Neural progenitor cell (in vitro differentiated cells): ENCODE measurements around the gene CLDN6. TPM values are rescaled to one million over a fixed set of nuclear protein-coding genes. Genes with fewer than 3 reads are reported as not detected.

Experiments
- DNase-seq: peaks from one replicate; pipeline ENCODE4 v3.0.0-alpha.2; 2016; ENCODE audit warnings: low spot score
- H2AFZ ChIP-seq: fragments of 200-600 bp; sonication (generic); replicated peaks from 2 replicates; pipeline ENCODE4 v1.6.1; 2016; ENCODE audit warnings: antibody characterized with exemption
- H3F3A ChIP-seq: fragments of 200-600 bp; sonication (generic); 2 replicates; pipeline ENCODE4 v1.6.1; 2016; ENCODE audit warnings: antibody characterized with exemption, low read depth
- H3K27ac ChIP-seq: fragments of 200-600 bp; sonication (generic); 2 replicates; pipeline ENCODE4 v1.5.1; 2016; ENCODE audit warnings: mild to moderate bottlenecking
- H3K27me3 ChIP-seq: fragments of 200-600 bp; sonication (generic); 2 replicates; pipeline ENCODE4 v1.6.1; 2016; ENCODE audit warnings: mild to moderate bottlenecking, moderate library complexity
- H3K36me3 ChIP-seq: fragments of 200-600 bp; sonication (generic); 2 replicates; pipeline ENCODE4 v1.5.1; 2016
- H3K4me1 ChIP-seq: fragments of 200-600 bp; sonication (generic); 2 replicates; pipeline ENCODE4 v1.6.1; 2016; ENCODE audit warnings: mixed run types
- H3K4me2 ChIP-seq: fragments of 200-600 bp; sonication (generic); 2 replicates; pipeline ENCODE4 v1.6.1; 2016
- H3K4me3 ChIP-seq: fragments of 200-600 bp; sonication (generic); 2 replicates; pipeline ENCODE4 v1.5.1; 2016
- H3K79me2 ChIP-seq: fragments of 200-600 bp; sonication (generic); 2 replicates; pipeline ENCODE4 v1.6.1; 2016; ENCODE audit warnings: low read depth
- H3K9ac ChIP-seq: fragments of 200-600 bp; sonication (generic); 2 replicates; pipeline ENCODE4 v1.6.1; 2016
- H3K9me3 ChIP-seq: fragments of 200-600 bp; sonication (generic); 2 replicates; pipeline ENCODE4 v1.5.1; 2016; ENCODE audit warnings: low read depth
- H4K20me1 ChIP-seq: fragments of 200-600 bp; sonication (generic); 2 replicates; pipeline ENCODE4 v1.6.1; 2016; ENCODE audit warnings: low read depth
- H3K27ac Mint-ChIP-seq: 3 replicates; pipeline ENCODE4 v1.8.0; 2021; ENCODE audit warnings: mixed read lengths
- H3K27me3 Mint-ChIP-seq: 2 replicates; pipeline ENCODE4 v1.8.0; 2022; ENCODE audit warnings: low read depth, mild to moderate bottlenecking, inconsistent platforms, moderate library complexity, mixed read lengths; ENCODE audit not compliant: insufficient read depth
- H3K36me3 Mint-ChIP-seq: 3 replicates; pipeline ENCODE4 v1.8.0; 2021; ENCODE audit warnings: mixed read lengths
- H3K4me1 Mint-ChIP-seq: 3 replicates; pipeline ENCODE4 v1.8.0; 2021; ENCODE audit warnings: mixed read lengths
- H3K4me3 Mint-ChIP-seq: 3 replicates; pipeline ENCODE4 v1.8.0; 2021; ENCODE audit warnings: mild to moderate bottlenecking, moderate library complexity, mixed read lengths
- H3K9me3 Mint-ChIP-seq: 3 replicates; pipeline ENCODE4 v1.8.0; 2020; ENCODE audit warnings: mixed read lengths
- EZH2 ChIP-seq: fragments of 200-600 bp; sonication (generic); IDR thresholded peaks from 2 replicates; pipeline ENCODE4 v1.6.1; 2017; ENCODE audit warnings: antibody characterized with exemption, mild to moderate bottlenecking, moderate library complexity
- EZH2phosphoT487 ChIP-seq: fragments of 200-600 bp; sonication (generic); IDR thresholded peaks from 2 replicates; pipeline ENCODE4 v1.6.1; 2017; ENCODE audit warnings: antibody characterized with exemption
- total RNA-seq: library from RNA; depleted of rRNA; stranded (reverse); fragments of >200 nt; gene quantifications from 2 replicates; pipeline ENCODE4 v1.2.3, GENCODE V29; 2015; ENCODE audit warnings: low replicate concordance
- TF ChIP-seq, protein P1 (sequence below): fragments of 200-600 bp; sonication (generic); IDR thresholded peaks from 2 replicates; pipeline ENCODE4 v1.5.1; 2017; ENCODE audit warnings: antibody characterized with exemption, mild to moderate bottlenecking

CLDN6 gene
- total RNA-seq, 1 donor from 2014 or later = 31.6 TPM

DNA sequence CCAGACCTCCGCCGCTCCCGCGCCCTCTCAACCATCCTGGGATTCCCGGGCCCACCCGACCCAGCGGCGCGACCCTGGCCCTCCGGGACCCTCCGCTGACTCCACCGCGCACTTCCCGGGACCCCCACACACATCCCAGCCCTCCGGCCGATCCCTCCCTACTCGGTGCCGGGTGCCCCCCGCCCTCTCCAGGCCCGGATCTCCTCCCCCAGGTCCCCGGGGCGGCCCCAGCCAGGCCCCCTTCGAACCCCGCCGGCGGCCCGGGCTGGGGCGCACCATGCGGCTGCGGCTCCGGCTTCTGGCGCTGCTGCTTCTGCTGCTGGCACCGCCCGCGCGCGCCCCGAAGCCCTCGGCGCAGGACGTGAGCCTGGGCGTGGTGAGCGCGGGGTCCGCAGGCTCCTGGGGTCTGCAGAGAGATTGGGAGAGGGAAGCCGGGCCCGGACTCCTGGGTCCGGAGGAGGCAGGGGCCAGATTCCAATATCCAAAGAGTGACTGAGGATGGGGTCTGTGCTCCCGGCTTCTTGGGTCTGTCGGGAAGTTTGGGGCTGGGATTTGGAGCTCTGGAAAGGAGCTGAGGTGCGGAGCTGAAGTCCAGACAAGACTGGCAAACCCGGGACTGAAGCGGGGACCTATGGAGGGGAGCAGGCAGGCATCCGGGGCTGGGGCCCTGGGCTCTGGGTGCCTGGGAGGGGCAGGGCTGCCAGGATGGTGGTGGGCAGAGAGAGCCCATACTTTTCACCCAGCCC is 28.8 kb upstream of the CLDN6 start:
- Histone ChIP-seq H3F3A (peaks cover 30% of the 10 kb centered on the region), H3K9ac (no peak overlapping the region), H3K27ac (no peak overlapping the region), H3K36me3 (no peaks in the 10 kb centered on the region), H3K4me1 (no peaks in the 10 kb centered on the region), H3K9me3 (no peaks in the 10 kb centered on the region), H4K20me1 (peaks cover 13% of the 10 kb centered on the region), H3K27me3 (peaks cover 93% of the 10 kb centered on the region), H3K4me2 (peak overlapping the region; percentile 91), H3K4me3 (peak overlapping the region; percentile 58), H2AFZ (peak overlapping the region; percentile 55), H3K79me2 (no peaks in the 10 kb centered on the region)
- H3K4me3 Mint-ChIP-seq = peak overlapping the region; percentile 80
- H3K4me1 Mint-ChIP-seq = peaks cover 5% of the 10 kb centered on the region
- peak; percentile 61 for DNase-seq
- H3K36me3 Mint-ChIP-seq = no peaks in the 10 kb centered on the region
- no peaks in the 10 kb centered on the region for H3K9me3 Mint-ChIP-seq
- H3K27ac Mint-ChIP-seq = no peak overlapping the region
- peaks cover 45% of the 10 kb centered on the region for H3K27me3 Mint-ChIP-seq
- peak; percentile 87 for TF ChIP-seq EZH2phosphoT487
- peak; percentile 92 for TF ChIP-seq EZH2
- TF ChIP-seq, protein P1, sequence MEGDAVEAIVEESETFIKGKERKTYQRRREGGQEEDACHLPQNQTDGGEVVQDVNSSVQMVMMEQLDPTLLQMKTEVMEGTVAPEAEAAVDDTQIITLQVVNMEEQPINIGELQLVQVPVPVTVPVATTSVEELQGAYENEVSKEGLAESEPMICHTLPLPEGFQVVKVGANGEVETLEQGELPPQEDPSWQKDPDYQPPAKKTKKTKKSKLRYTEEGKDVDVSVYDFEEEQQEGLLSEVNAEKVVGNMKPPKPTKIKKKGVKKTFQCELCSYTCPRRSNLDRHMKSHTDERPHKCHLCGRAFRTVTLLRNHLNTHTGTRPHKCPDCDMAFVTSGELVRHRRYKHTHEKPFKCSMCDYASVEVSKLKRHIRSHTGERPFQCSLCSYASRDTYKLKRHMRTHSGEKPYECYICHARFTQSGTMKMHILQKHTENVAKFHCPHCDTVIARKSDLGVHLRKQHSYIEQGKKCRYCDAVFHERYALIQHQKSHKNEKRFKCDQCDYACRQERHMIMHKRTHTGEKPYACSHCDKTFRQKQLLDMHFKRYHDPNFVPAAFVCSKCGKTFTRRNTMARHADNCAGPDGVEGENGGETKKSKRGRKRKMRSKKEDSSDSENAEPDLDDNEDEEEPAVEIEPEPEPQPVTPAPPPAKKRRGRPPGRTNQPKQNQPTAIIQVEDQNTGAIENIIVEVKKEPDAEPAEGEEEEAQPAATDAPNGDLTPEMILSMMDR = no peak

DNA sequence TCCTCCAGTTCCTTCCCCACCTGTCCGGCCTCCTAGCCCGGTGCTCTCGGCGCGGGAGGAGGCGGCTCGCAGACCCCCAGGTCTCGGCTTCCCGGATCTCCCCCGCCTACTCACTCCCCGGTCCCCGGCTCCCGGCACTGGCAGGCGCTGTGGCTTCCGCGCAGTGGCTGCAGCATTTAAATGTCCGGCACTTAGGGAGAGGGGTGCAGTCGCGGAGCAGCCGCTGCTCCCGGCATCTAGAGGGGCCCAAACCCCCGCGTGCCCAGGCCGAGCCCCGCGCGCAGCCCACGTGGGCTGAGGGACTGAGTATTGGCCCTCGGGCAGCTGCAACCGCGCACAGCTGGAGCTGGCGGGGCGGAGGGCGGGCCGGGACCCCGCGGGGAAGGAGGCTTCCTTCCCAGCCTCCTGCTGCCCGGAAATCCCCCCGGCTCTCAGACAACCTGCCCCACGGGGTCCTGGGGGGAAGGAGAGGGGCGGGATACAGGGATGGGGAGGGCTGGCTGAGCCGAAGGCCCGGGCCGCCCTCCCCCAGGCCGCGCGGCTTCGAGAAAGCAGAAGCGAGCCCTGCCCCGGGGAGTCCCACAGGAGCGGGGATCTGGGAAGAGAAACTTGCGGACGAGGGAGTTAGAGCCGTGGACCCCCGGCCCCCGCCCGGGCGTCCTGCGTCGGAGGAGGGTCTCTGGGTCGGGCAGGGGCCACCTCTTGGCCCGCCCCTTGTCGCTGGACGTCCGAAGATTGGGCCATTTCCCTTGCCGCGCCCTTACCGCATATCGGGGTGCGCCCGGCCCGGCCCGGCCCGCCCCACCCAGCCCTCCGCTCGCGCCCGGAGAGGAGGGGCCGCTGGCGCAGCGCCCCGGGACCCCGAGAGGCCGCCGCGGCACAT is 28.0 kb upstream of the CLDN6 start, which contains the start of gene MMP25:
MMP25 (plus strand) TSS at position 804 of the 883 bp plus-strand sequence. CDS start 357 bp downstream, outside the sequence.
- H3K9me3 ChIP-seq = no peaks in the 10 kb centered on the region
- no peak within 1 kb of the TSS for H3K27ac Mint-ChIP-seq
- no peaks in the 10 kb centered on the region for H3K36me3 Mint-ChIP-seq
- H3K4me3 Mint-ChIP-seq = peak within 1 kb of the TSS; percentile 86
- H3K27me3 ChIP-seq = peaks cover 97% of the 10 kb centered on the region
- no peaks in the 10 kb centered on the region for H3K79me2 ChIP-seq
- peak within 1 kb of the TSS; percentile 55 for H2AFZ ChIP-seq
- no peak within 1 kb of the TSS for H3K9ac ChIP-seq
- peak; percentile 66 for DNase-seq
- peaks cover 13% of the 10 kb centered on the region for H4K20me1 ChIP-seq
- peaks cover 42% of the 10 kb centered on the region for H3K27me3 Mint-ChIP-seq
- H3K4me3 ChIP-seq = peak within 1 kb of the TSS; percentile 58
- peak within 1 kb of the TSS; percentile 91 for H3K4me2 ChIP-seq
- peaks cover 5% of the 10 kb centered on the region for H3K4me1 Mint-ChIP-seq
- H3K27ac ChIP-seq = no peak within 1 kb of the TSS
- H3K36me3 ChIP-seq = no peaks in the 10 kb centered on the region
- peaks cover 30% of the 10 kb centered on the region for H3F3A ChIP-seq
- no peaks in the 10 kb centered on the region for H3K9me3 Mint-ChIP-seq
- peak; percentile 81 for TF ChIP-seq EZH2
- TF ChIP-seq, protein P1 = no peak
- peak; percentile 50 for TF ChIP-seq EZH2phosphoT487
- H3K4me1 ChIP-seq = no peaks in the 10 kb centered on the region

DNA sequence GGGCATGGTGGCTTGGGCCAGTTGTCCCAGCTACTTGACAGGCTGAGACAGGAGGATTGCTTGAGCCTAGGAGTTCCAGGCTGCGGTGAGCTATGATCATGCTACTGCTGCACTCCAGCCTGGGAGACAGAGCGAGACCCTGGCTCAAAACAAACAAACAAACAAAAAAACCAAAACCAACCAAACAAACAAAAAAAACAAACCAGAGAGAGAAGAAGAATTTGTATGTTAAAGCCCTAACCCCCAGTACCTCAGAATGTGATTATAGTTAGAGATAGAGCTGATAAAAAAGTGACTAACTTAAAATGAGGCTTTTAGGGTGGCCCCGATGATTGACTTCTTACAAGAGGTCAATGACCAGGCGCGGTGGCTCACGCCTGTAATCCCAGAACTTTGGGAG is 26.7 kb upstream of the CLDN6 start:
- Histone ChIP-seq H3K4me3 (no peak overlapping the region), H3K9me3 (no peaks in the 10 kb centered on the region), H3K27ac (no peak overlapping the region), H3K9ac (no peak overlapping the region), H3K27me3 (peaks cover 96% of the 10 kb centered on the region), H3F3A (peaks cover 30% of the 10 kb centered on the region), H3K4me2 (no peak overlapping the region), H3K4me1 (no peaks in the 10 kb centered on the region), H3K36me3 (no peaks in the 10 kb centered on the region), H2AFZ (no peak overlapping the region), H4K20me1 (peaks cover 13% of the 10 kb centered on the region), H3K79me2 (no peaks in the 10 kb centered on the region)
- TF ChIP-seq EZH2phosphoT487 = no peak
- TF ChIP-seq, protein P1 = no peak
- Mint-ChIP-seq H3K9me3 (no peaks in the 10 kb centered on the region), H3K27me3 (peaks cover 46% of the 10 kb centered on the region), H3K4me3 (peak overlapping the region; percentile 86), H3K36me3 (no peaks in the 10 kb centered on the region), H3K4me1 (peaks cover 5% of the 10 kb centered on the region), H3K27ac (no peak overlapping the region)
- no peak for DNase-seq
